GM12878 (cell line): ENCODE data around the gene ATP2B1.

ENCODE experiments used
- CREB1 ChIP-seq: IDR thresholded peaks from 2 replicates; pipeline ENCODE4 v1.6.1; 2012; ENCODE audit warnings: low read depth, mild to moderate bottlenecking, inconsistent platforms
- EP300 ChIP-seq, 2 experiments: fragments of 150-350 bp in 1 of 2; IDR thresholded peaks; 2 replicates each; pipeline ENCODE4 v1.6.1; 2011 to 2012; ENCODE audit warnings: low read depth in 2 of 2, low read length in 2 of 2, borderline replicate concordance in 1 of 2, improper control_type of control experiment in 1 of 2, inconsistent platforms in 1 of 2; ENCODE audit not compliant: control insufficient read depth in 1 of 2
- TF ChIP-seq, protein P1 (sequence below), 3 experiments: IDR thresholded peaks in 2 of 3; conservative IDR thresholded peaks in 1 of 3; 2 replicates each; pipeline ENCODE4 v1.5.1; 2011; ENCODE audit warnings: low read depth in 3 of 3, low read length in 3 of 3, mild to moderate bottlenecking in 3 of 3, control low read depth in 2 of 3, moderate library complexity in 2 of 3, inconsistent platforms in 1 of 3, mixed read lengths in 1 of 3; ENCODE audit not compliant: control insufficient read depth in 2 of 3, insufficient read depth in 1 of 3; ENCODE audit errors: extremely low read depth in 1 of 3
- TF ChIP-seq, protein P2 (sequence below): IDR thresholded peaks from 2 replicates; pipeline ENCODE4 v1.6.1; 2012; ENCODE audit warnings: low read depth, low read length, improper control_type of control experiment

DNA sequence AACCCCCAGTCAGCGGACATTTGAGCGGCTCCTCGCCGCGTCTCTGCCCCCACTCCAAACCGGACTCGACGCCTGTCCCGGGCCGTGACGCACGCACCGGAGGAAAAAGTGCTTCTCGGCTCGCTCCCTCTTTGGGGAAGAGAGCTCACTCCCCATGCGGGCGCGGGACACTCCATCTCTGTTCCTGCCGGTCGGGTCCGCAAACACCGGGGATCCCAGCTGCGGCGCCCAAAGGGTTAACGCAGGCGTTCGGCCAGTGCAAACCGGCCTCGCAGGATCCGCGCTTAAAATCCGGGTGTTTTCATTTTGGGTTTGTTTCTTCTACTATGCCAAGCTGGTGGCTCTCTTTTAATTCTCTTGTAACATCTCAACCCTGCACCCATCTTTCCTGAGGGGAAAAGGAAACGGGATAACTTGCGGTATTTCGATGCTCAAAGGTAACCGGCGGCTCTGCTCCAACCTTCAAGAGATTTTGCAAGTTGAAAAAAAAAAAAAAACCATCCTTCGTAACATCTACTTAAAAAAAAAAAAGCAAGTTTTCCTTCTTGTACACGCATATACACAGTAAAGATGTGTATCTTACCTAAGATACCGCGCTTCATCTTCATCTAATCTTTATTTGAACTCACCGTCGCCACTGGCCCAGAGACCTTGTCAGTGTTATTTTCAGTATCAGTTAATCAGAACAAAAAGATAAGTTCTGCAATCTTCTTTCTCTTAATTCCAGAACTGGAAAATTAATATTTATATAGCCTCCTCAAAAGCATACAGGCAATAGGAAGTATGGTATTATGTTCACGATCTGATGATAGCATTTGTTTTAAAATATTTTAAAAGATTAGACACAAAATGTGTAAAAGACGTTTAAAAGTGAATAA is 1.6 kb upstream of the ATP2B1 start:
- TF ChIP-seq, protein P1, sequence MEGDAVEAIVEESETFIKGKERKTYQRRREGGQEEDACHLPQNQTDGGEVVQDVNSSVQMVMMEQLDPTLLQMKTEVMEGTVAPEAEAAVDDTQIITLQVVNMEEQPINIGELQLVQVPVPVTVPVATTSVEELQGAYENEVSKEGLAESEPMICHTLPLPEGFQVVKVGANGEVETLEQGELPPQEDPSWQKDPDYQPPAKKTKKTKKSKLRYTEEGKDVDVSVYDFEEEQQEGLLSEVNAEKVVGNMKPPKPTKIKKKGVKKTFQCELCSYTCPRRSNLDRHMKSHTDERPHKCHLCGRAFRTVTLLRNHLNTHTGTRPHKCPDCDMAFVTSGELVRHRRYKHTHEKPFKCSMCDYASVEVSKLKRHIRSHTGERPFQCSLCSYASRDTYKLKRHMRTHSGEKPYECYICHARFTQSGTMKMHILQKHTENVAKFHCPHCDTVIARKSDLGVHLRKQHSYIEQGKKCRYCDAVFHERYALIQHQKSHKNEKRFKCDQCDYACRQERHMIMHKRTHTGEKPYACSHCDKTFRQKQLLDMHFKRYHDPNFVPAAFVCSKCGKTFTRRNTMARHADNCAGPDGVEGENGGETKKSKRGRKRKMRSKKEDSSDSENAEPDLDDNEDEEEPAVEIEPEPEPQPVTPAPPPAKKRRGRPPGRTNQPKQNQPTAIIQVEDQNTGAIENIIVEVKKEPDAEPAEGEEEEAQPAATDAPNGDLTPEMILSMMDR (IDR thresholded peaks at IDR 0.05 in 2 of 3, conservative IDR thresholded peaks at IDR 0.05 in 1 of 3; ENCODE audit: control insufficient read depth in 2 of 3, extremely low read depth in 1 of 3, insufficient read depth in 1 of 3, low read depth in 3 of 3, low read length in 3 of 3), result no peak
- TF ChIP-seq, protein P2, sequence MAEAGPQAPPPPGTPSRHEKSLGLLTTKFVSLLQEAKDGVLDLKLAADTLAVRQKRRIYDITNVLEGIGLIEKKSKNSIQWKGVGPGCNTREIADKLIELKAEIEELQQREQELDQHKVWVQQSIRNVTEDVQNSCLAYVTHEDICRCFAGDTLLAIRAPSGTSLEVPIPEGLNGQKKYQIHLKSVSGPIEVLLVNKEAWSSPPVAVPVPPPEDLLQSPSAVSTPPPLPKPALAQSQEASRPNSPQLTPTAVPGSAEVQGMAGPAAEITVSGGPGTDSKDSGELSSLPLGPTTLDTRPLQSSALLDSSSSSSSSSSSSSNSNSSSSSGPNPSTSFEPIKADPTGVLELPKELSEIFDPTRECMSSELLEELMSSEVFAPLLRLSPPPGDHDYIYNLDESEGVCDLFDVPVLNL, result no peak
- no peak for TF ChIP-seq CREB1
- TF ChIP-seq EP300 (IDR thresholded peaks at IDR 0.05; ENCODE audit: borderline replicate concordance in 1 of 2, control insufficient read depth in 1 of 2, low read depth in 2 of 2, low read length in 2 of 2), result no peak
